ENCODE measurements around the gene RETN. TPM values are rescaled to one million over a fixed set of nuclear protein-coding genes. Genes with fewer than 3 reads are reported as not detected.

Gene RETN, protein sequence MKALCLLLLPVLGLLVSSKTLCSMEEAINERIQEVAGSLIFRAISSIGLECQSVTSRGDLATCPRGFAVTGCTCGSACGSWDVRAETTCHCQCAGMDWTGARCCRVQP
- total RNA-seq (ENCODE audit: low replicate concordance): not detected in 2 replicates

DNA sequence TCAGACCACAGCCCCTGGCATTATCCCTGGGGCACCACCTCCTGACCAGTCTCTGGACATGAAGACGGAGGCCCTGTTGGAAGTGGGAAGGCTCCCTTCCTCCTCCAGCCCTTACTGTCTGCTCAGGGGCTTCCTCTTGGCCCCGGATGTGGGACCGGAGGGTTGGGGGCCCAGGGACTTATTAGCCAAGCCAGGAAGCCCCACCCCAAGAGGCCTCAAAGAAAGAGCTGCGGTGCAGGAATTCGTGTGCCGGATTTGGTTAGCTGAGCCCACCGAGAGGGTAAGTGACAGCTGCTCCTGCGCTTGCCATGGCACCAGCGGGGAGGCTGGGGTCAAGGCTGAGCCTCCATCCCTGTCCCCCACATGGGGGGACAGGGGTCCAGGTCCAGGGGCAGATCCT, at the start of gene RETN:
Gene RETN, plus strand, starts transcription at position 208 of the 400 bp plus-strand sequence. CDS start 278 bp downstream, outside the sequence.

DNA sequence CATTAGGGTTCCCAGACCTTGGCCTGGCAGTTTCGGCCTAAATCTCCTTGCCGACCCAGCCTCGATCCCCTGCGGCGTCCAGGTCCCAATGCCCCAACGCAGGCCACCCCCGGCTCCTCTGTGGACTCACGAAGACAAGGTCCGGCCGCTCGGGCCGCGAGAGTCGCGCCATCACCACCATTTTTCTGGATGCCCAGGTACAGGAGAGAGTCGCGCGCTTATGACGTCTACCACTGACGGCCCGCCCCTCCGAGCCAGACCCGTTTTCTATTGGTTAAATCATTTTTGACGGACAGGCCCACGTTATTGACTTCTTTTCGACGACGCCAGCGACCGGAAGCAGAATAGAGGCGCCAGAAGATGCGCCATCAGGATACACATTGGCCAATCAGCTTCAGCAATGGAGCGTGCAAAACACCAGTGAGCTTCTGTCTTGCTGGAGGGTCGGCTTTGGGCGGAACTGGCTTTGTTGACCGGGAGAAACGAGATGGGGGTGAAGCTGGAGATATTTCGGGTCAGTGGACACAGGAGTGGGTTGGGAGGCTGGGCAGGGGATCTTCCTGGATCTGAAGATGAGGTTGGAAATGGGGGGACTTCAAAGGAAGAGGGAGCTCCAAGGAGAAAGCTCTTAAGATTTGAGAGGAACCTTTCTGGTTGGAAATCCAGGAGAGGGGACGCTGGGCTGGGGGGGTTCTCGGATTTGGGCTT, 39.3 kb upstream of the RETN start, which contains the start of the genes PET100 and XAB2:
Gene PET100, plus strand, starts transcription at position 447 of the 708 bp plus-strand sequence. Its CDS starts 41 bp downstream, at position 488.
Gene XAB2, minus strand, starts transcription at position 199 of the 708 bp plus-strand sequence. Its CDS starts 18 bp downstream, at position 181.

DNA sequence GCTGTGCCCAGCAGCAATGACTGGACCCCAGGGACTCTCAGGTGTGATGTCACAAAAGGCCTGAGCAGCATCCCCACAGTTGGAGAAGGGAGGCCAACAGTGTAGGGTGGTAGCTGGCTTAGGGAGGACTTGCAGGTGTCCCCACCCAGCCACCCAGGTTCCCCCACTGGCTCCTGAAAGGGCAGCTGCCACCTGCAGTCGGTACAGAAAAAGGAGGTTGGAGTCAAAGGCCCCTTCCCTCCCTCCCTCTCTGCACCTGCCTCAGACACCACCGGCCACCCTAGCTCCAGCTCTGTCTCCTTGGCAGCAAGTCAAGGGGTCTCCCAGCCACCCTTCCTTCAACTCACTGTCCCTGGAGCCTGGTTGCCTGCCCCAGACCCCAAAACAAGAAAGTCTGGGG, 35.2 kb upstream of the RETN start, which contains the start of gene PCP2:
Gene PCP2, minus strand, starts transcription at position 22 of the 400 bp plus-strand sequence. CDS start 262 bp downstream, outside the sequence.

DNA sequence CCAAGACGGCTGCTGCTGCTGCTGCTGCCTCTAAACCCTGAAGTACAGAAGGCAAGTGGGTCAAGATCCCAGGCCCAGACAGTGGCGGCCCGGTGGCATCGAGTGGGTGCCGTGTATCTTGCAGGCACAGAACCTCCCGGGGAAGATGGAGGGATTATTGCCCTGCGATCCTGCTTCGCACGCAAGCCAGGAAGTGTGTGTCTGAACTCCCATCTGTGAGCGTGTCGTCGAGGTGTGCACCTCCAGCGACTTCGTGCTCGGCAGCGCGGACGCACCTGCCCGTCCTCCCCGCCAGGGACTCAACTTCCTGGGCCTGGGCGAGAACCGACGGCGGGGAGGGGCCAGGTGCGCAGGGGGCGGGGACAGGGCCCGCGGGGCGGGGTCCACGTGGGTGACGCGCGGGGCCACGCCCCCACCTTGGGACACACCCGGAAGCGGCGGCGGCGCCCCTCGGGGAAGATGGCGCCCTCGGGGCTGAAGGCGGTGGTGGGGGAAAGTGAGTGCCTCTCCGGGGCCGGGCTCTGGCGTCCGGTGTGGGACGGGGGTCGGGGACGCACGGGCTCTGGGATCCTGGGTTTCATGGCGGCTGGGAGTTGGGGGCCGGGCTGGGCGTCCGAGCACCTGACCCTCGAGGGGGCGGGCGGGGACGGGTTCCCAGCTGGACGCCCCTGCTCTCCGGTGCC, 32.0 kb upstream of the RETN start, which contains the start of gene STXBP2:
Gene STXBP2, plus strand, starts transcription at position 420 of the 683 bp plus-strand sequence. Its CDS starts 40 bp downstream, at position 460.

GRCh38 chr19:7676854-7677253, 8.0 kb downstream of the RETN start, which contains the start of gene MCEMP1:
MCEMP1 (plus strand) TSS chr19:7677090; CDS start chr19:7677121, 31 bp downstream.

GRCh38 chr19:7680606-7681339, 11.9 kb downstream of the RETN start, which contains the start of gene TRAPPC5:
TRAPPC5 (plus strand) TSS chr19:7680833; CDS start chr19:7682254, 1,421 bp downstream.

GRCh38 chr19:7701654-7702457, 33.0 kb downstream of the RETN start, which contains the start of gene FCER2:
FCER2 (minus strand) TSS chr19:7702131; CDS start chr19:7699760, 2,371 bp downstream.

Other genes with a start within 250 kb of the RETN start
- 1.5 and 2.9 TPM in 2 replicates for gene PEX11G, start 180.0 kb upstream of the RETN start, total RNA-seq (ENCODE audit: low replicate concordance)
- gene ZNF358, start 152.9 kb upstream of the RETN start, total RNA-seq (ENCODE audit: low replicate concordance): 3.9 and 10.6 TPM in 2 replicates
- 4.5 and 15.9 TPM in 2 replicates for gene MCOLN1, start 146.4 kb upstream of the RETN start, total RNA-seq (ENCODE audit: low replicate concordance)
- 51.8 and 111 TPM in 2 replicates for gene PNPLA6, start 133.3 kb upstream of the RETN start, total RNA-seq (ENCODE audit: low replicate concordance)
- gene CAMSAP3, start 73.2 kb upstream of the RETN start, total RNA-seq (ENCODE audit: low replicate concordance): under 0.01 TPM in 1 of 2 replicates, not detected in the other
- gene XAB2, start 39.5 kb upstream of the RETN start, total RNA-seq (ENCODE audit: low replicate concordance): 23.5 and 24.5 TPM in 2 replicates
- 35.3 and 48.3 TPM in 2 replicates for gene PET100, start 39.3 kb upstream of the RETN start, total RNA-seq (ENCODE audit: low replicate concordance)
- not detected in 2 replicates for gene PCP2, start 35.3 kb upstream of the RETN start, total RNA-seq (ENCODE audit: low replicate concordance)
- gene STXBP2, start 31.9 kb upstream of the RETN start, total RNA-seq (ENCODE audit: low replicate concordance): 17.8 and 37.1 TPM in 2 replicates
- gene MCEMP1, start 8.0 kb downstream of the RETN start, total RNA-seq (ENCODE audit: low replicate concordance): not detected in 2 replicates
- gene TRAPPC5, start 11.8 kb downstream of the RETN start, total RNA-seq (ENCODE audit: low replicate concordance): 164 and 360 TPM in 2 replicates
- not detected in 2 replicates for gene FCER2, start 33.1 kb downstream of the RETN start, total RNA-seq (ENCODE audit: low replicate concordance)
- gene CLEC4G, start 63.1 kb downstream of the RETN start, total RNA-seq (ENCODE audit: low replicate concordance): not detected in 2 replicates
- not detected in 2 replicates for gene CD209, start 78.5 kb downstream of the RETN start, total RNA-seq (ENCODE audit: low replicate concordance)
- gene CLEC4M, start 94.2 kb downstream of the RETN start, total RNA-seq (ENCODE audit: low replicate concordance): not detected in 2 replicates
- gene EVI5L, start 161.2 kb downstream of the RETN start, total RNA-seq (ENCODE audit: low replicate concordance): 13.1 and 16.2 TPM in 2 replicates
- gene PRR36, start 205.3 kb downstream of the RETN start, total RNA-seq (ENCODE audit: low replicate concordance): not detected in 2 replicates
- 4.3 and 5.6 TPM in 2 replicates for gene LRRC8E, start 219.5 kb downstream of the RETN start, total RNA-seq (ENCODE audit: low replicate concordance)
- 8.1 and 9.4 TPM in 2 replicates for gene MAP2K7, start 234.8 kb downstream of the RETN start, total RNA-seq (ENCODE audit: low replicate concordance)
- gene TGFBR3L, start 245.8 kb downstream of the RETN start, total RNA-seq (ENCODE audit: low replicate concordance): 1.3 TPM in 1 of 2 replicates, not detected in the other